Measurements from ENCODE around the gene CSDE1. TPM values are rescaled to one million over a fixed set of nuclear protein-coding genes. Genes with fewer than 3 reads are reported as not detected.
A peak's percentile ranks its signal among the peaks of the same experiment; 100 is the strongest.

The CSDE1 gene
- total and polyA plus RNA-seq, 2 donors (not counting 1 experiment from before 2014, with no cell fraction given): 374 to 1,392 TPM

DNA sequence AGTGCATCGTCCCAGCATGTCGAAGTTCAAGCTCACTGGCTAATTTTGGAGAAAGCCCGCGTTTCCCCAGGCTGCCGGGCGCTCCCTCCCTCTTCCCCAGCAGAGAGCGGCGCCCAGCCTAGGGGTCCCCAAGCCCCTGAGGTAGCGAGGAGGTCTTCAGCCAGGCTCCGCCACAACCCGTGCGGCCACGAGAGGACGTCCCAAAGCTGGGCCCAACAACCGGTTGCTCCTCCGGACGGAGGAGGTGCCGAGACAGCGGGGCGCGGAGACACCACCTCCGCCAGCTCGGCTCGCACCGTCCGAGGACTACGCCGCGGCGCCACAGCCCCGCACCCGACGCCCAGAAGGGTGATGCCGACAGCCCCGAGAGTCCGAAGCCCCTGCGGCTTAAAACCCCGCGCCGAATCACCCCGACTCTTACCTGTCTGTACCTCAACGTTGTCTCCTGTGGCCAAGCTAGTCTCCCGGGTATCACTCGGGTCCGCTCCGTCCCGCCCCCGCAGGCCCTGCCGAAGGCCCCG, 88.2 kb downstream of the CSDE1 start, which contains the start of gene DENND2C:
Gene DENND2C, minus strand, starts transcription at position 488 of the 521 bp plus-strand sequence. CDS start 44,065 bp downstream, outside the sequence.
- Histone ChIP-seq H4K20me1 (ENCODE audit: control insufficient read depth, extremely low read depth, insufficient read depth, low read length) (no peaks in the 10 kb centered on the region), H3K9ac (ENCODE audit: insufficient read depth, low read length) (peak within 1 kb of the TSS; percentile 91), H3K79me2 (ENCODE audit: control insufficient read depth, insufficient read depth, low read length) (no peaks in the 10 kb centered on the region), H2AFZ (ENCODE audit: low read length) (peak within 1 kb of the TSS; percentile 99), H3K4me1 (ENCODE audit: control insufficient read depth, extremely low read depth, insufficient read depth, low read length) (peaks cover 3% of the 10 kb centered on the region), H3K27ac (ENCODE audit: insufficient read depth, low read length) (peak within 1 kb of the TSS; percentile 94), H3K4me2 (ENCODE audit: extremely low read depth, insufficient read depth, low read length) (peak within 1 kb of the TSS; percentile 98), H3K36me3 (ENCODE audit: control insufficient read depth, insufficient read depth, low read length) (no peaks in the 10 kb centered on the region), H3K4me3 (replicated peaks in 1 of 4; ENCODE audit: control extremely low read depth in 1 of 4, insufficient read depth in 1 of 4, low read depth in 3 of 4, low read length in 4 of 4) (peak within 1 kb of the TSS; percentile 80 to 97 (median 82)), H3K27me3 (ENCODE audit: control insufficient read depth, insufficient read depth, low read length) (no peaks in the 10 kb centered on the region), H3K9me3 (ENCODE audit: control insufficient read depth, insufficient read depth, low read depth, low read length) (no peaks in the 10 kb centered on the region)
- TF ChIP-seq EZH2 (IDR thresholded peaks at IDR 0.05; ENCODE audit: low read length, missing control alignments): no peak
- TF ChIP-seq, protein P1, sequence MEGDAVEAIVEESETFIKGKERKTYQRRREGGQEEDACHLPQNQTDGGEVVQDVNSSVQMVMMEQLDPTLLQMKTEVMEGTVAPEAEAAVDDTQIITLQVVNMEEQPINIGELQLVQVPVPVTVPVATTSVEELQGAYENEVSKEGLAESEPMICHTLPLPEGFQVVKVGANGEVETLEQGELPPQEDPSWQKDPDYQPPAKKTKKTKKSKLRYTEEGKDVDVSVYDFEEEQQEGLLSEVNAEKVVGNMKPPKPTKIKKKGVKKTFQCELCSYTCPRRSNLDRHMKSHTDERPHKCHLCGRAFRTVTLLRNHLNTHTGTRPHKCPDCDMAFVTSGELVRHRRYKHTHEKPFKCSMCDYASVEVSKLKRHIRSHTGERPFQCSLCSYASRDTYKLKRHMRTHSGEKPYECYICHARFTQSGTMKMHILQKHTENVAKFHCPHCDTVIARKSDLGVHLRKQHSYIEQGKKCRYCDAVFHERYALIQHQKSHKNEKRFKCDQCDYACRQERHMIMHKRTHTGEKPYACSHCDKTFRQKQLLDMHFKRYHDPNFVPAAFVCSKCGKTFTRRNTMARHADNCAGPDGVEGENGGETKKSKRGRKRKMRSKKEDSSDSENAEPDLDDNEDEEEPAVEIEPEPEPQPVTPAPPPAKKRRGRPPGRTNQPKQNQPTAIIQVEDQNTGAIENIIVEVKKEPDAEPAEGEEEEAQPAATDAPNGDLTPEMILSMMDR (conservative IDR thresholded peaks at IDR 0.05 in 1 of 2, IDR thresholded peaks at IDR 0.05 in 1 of 2; ENCODE audit: low read depth in 1 of 2, low read length in 2 of 2): no peak
- DNase-seq (ENCODE audit: low read depth in 2 of 2): no peak

DNA sequence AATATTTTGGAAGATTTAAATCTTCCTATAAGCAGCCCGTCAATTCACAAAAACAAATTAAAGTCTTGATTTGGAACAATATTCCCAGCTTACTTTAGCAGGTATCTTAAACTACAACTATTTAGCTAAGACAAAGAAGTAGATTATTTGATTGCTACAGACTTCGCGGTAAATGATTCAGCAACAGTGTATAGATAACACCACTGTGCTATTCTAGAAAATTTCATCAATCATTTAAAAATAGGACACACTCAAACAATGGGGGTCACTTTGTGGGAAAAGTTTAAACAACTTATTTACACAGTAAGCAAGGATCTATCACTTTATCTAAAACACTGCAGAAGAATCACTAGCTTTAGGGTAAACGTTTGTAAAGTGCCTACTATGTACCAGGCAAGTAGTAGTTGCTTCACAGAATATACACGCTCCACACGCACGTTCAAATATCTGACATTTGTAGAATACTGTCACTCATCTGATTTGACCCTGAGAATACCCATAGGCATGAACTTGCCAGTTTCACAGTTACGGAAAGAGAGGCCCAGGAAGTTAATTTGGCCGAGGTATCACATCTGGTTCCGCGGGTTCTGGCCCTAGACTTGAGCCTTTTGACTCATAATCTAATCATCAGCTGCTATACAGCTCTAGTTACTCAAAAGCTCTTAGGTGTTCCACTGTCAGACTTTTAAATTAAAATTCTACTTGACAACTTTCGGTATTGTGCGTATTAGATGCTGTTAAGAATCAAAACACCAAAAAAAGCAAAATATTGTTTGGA, 88.8 kb downstream of the CSDE1 start:
- Histone ChIP-seq H3K36me3 (ENCODE audit: control insufficient read depth, insufficient read depth, low read length) (no peaks in the 10 kb centered on the region), H3K9ac (ENCODE audit: insufficient read depth, low read length) (peak overlapping the region; percentile 82), H3K79me2 (ENCODE audit: control insufficient read depth, insufficient read depth, low read length) (no peaks in the 10 kb centered on the region), H3K9me3 (ENCODE audit: control insufficient read depth, insufficient read depth, low read depth, low read length) (no peaks in the 10 kb centered on the region), H3K4me1 (ENCODE audit: control insufficient read depth, extremely low read depth, insufficient read depth, low read length) (peaks cover 3% of the 10 kb centered on the region), H4K20me1 (ENCODE audit: control insufficient read depth, extremely low read depth, insufficient read depth, low read length) (no peaks in the 10 kb centered on the region), H3K27ac (ENCODE audit: insufficient read depth, low read length) (peak overlapping the region; percentile 94), H3K4me3 (replicated peaks in 1 of 4; ENCODE audit: control extremely low read depth in 1 of 4, insufficient read depth in 1 of 4, low read depth in 3 of 4, low read length in 4 of 4) (peak overlapping the region; percentile 80 to 97 (median 82)), H2AFZ (ENCODE audit: low read length) (peak overlapping the region; percentile 96), H3K4me2 (ENCODE audit: extremely low read depth, insufficient read depth, low read length) (peak overlapping the region; percentile 92), H3K27me3 (ENCODE audit: control insufficient read depth, insufficient read depth, low read length) (no peaks in the 10 kb centered on the region)
- TF ChIP-seq, protein P1 (conservative IDR thresholded peaks at IDR 0.05 in 1 of 2, IDR thresholded peaks at IDR 0.05 in 1 of 2; ENCODE audit: low read depth in 1 of 2, low read length in 2 of 2): no peak
- no peak for TF ChIP-seq EZH2 (IDR thresholded peaks at IDR 0.05; ENCODE audit: low read length, missing control alignments)
- DNase-seq (ENCODE audit: low read depth in 2 of 2): peak; percentile 15 to 53

DNA sequence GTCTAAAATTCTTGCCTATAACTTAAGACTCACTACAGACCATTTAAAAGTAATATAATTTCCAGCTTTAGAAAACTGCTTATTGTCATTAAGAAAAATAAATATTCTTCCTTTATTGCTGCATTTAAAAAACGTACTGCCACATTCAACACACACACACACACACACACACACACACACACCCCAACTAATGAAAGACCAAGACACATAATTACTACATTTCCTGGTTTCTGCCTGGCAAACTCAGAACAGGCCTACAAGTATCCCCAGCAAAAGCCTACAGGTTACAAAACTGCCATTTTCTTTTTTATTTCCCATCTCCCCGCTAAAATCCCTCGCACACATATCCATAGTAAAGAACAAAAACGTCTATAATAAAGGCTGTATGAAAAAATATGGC, 89.4 kb downstream of the CSDE1 start:
- H3K27ac ChIP-seq (ENCODE audit: insufficient read depth, low read length): no peak overlapping the region
- peaks cover 3% of the 10 kb centered on the region for H3K4me1 ChIP-seq (ENCODE audit: control insufficient read depth, extremely low read depth, insufficient read depth, low read length)
- no peaks in the 10 kb centered on the region for H4K20me1 ChIP-seq (ENCODE audit: control insufficient read depth, extremely low read depth, insufficient read depth, low read length)
- no peak for DNase-seq (ENCODE audit: low read depth in 2 of 2)
- no peaks in the 10 kb centered on the region for H3K27me3 ChIP-seq (ENCODE audit: control insufficient read depth, insufficient read depth, low read length)
- H3K36me3 ChIP-seq (ENCODE audit: control insufficient read depth, insufficient read depth, low read length): no peaks in the 10 kb centered on the region
- no peak overlapping the region for H3K4me2 ChIP-seq (ENCODE audit: extremely low read depth, insufficient read depth, low read length)
- no peaks in the 10 kb centered on the region for H3K9me3 ChIP-seq (ENCODE audit: control insufficient read depth, insufficient read depth, low read depth, low read length)
- no peak for TF ChIP-seq EZH2 (IDR thresholded peaks at IDR 0.05; ENCODE audit: low read length, missing control alignments)
- TF ChIP-seq, protein P1 (conservative IDR thresholded peaks at IDR 0.05 in 1 of 2, IDR thresholded peaks at IDR 0.05 in 1 of 2; ENCODE audit: low read depth in 1 of 2, low read length in 2 of 2): no peak
- no peak overlapping the region for H2AFZ ChIP-seq (ENCODE audit: low read length)
- no peaks in the 10 kb centered on the region for H3K79me2 ChIP-seq (ENCODE audit: control insufficient read depth, insufficient read depth, low read length)
- no peak overlapping the region for H3K9ac ChIP-seq (ENCODE audit: insufficient read depth, low read length)
- H3K4me3 ChIP-seq (replicated peaks in 1 of 4; ENCODE audit: control extremely low read depth in 1 of 4, insufficient read depth in 1 of 4, low read depth in 3 of 4, low read length in 4 of 4): no peak overlapping the region

Measured in fibroblast of lung (primary cell).